GM12878 (cell line): ENCODE measurements around the gene CAB39. TPM values are rescaled to one million over a fixed set of nuclear protein-coding genes. Genes with fewer than 3 reads are reported as not detected.

Experiments used
- ATAC-seq: fragments of 200-7000 bp; cut with Tn5 transposase; 3 replicates; pipeline ENCODE4 v1.9.1; 2020; ENCODE audit warnings: mild to moderate bottlenecking, moderate library complexity
- BruUV-seq: library from RNA; stranded (reverse); fragments of 400-500 nt; replicated peaks from 2 replicates; lab custom pipeline; 2021; lab: Mats Ljungman, UMichigan
- CTCF ChIA-PET: fragments of 300-600 bp; sonication (Branson Sonifier 250); formaldehyde crosslinking; extraction: SDS; loops from one replicate; lab custom pipeline; 2021; ENCODE audit warnings: inconsistent platforms; lab: Yijun Ruan, JAX
- POLR2A ChIA-PET: fragments of 350-600 bp; formaldehyde crosslinking; extraction: SDS; loops from one replicate; lab custom pipeline; 2021; ENCODE audit warnings: inconsistent platforms; lab: Charles Lee
- RAD21 ChIA-PET: fragments of 300-600 bp; sonication (Branson Sonifier 250); formaldehyde crosslinking; loops from one replicate; lab custom pipeline; 2023; ENCODE audit warnings: antibody characterized with exemption; ENCODE audit not compliant: unreplicated experiment; lab: Charles Lee
- SMC1A ChIA-PET: fragments of 300-600 bp; sonication (Branson Sonifier 250); formaldehyde crosslinking; loops from one replicate; lab custom pipeline; 2023; ENCODE audit not compliant: unreplicated experiment, uncharacterized antibody; lab: Charles Lee
- DNase-seq: peaks from one replicate; pipeline ENCODE4 v3.0.0-alpha.2; 2011; ENCODE audit warnings: low read depth, low spot score
- FAIRE-seq: peaks from 3 replicates; lab custom pipeline; 2011; peaks lifted over from hg19 to GRCh38; lab: Jason Lieb, UNC
- H2AFZ ChIP-seq: 2 replicates; pipeline ENCODE4 v1.6.0; 2011; ENCODE audit warnings: low read depth, low read length, control low read depth; ENCODE audit not compliant: control insufficient read depth
- H3K27ac ChIP-seq: 2 replicates; pipeline ENCODE4 v1.5.1; 2011; ENCODE audit warnings: control low read depth; ENCODE audit not compliant: control insufficient read depth, insufficient read depth
- H3K27me3 ChIP-seq, 2 experiments: replicated peaks in 1 of 2; 2 replicates each; pipeline versions ENCODE4 v1.6.0 to v1.6.1; 2011; ENCODE audit warnings: low read length in 1 of 2; ENCODE audit not compliant: control insufficient read depth in 2 of 2, insufficient read depth in 2 of 2
- H3K36me3 ChIP-seq, 2 experiments: 2 replicates each; pipeline ENCODE4 v1.5.1; 2011; ENCODE audit warnings: low read length in 1 of 2; ENCODE audit not compliant: control insufficient read depth in 2 of 2, insufficient read depth in 2 of 2
- H3K4me1 ChIP-seq: 2 replicates; pipeline ENCODE4 v1.6.1; 2011; ENCODE audit warnings: mild to moderate bottlenecking, low read length, moderate library complexity, mixed read lengths; ENCODE audit not compliant: control insufficient read depth, insufficient read depth
- H3K4me2 ChIP-seq: 2 replicates; pipeline ENCODE4 v1.6.0; 2011; ENCODE audit warnings: control low read depth; ENCODE audit not compliant: control insufficient read depth, insufficient read depth
- H3K4me3 ChIP-seq: fragments of 200-600 bp; sonication (generic); 2 replicates; pipeline ENCODE4 v1.5.1; 2016
- H3K79me2 ChIP-seq: 2 replicates; pipeline ENCODE4 v1.6.0; 2011; ENCODE audit warnings: low read length; ENCODE audit not compliant: control insufficient read depth, insufficient read depth
- H3K9ac ChIP-seq: 2 replicates; pipeline ENCODE4 v1.8.0; 2011; ENCODE audit warnings: low read length, control low read depth, mixed read lengths; ENCODE audit not compliant: control insufficient read depth, insufficient read depth
- H3K9me3 ChIP-seq: replicated peaks from 3 replicates; pipeline ENCODE4 v1.5.1; 2011; ENCODE audit warnings: mild to moderate bottlenecking, low read length; ENCODE audit not compliant: control insufficient read depth, insufficient read depth
- H4K20me1 ChIP-seq: 2 replicates; pipeline ENCODE4 v1.6.0; 2011; ENCODE audit not compliant: control insufficient read depth, insufficient read depth
- CBX5 ChIP-seq: sonication (generic); IDR thresholded peaks from 2 replicates; pipeline ENCODE4 v1.6.1; 2016; ENCODE audit warnings: low read depth, moderate library complexity, mild to moderate bottlenecking, inconsistent platforms
- CEBPZ ChIP-seq: fragments of 150-350 bp; IDR thresholded peaks from 2 replicates; pipeline ENCODE4 v1.6.1; 2016; ENCODE audit warnings: low read depth, low read length
- CREB1 ChIP-seq: IDR thresholded peaks from 2 replicates; pipeline ENCODE4 v1.6.1; 2012; ENCODE audit warnings: low read depth, mild to moderate bottlenecking, inconsistent platforms
- E2F4 ChIP-seq: IDR thresholded peaks from 2 replicates; pipeline ENCODE4 v1.6.1; 2012; ENCODE audit warnings: low read depth, low read length, improper control_type of control experiment
- EED ChIP-seq: sonication (generic); IDR thresholded peaks from 2 replicates; pipeline ENCODE4 v1.6.1; 2016; ENCODE audit warnings: antibody characterized with exemption, low read depth
- HDAC2 ChIP-seq: fragments of 200-600 bp; sonication (generic); IDR thresholded peaks from 2 replicates; pipeline ENCODE4 v1.6.1; 2017
- HDAC6 ChIP-seq: fragments of 200-600 bp; sonication (generic); IDR thresholded peaks from one replicate; pipeline ENCODE4 v1.8.0; 2017; ENCODE audit warnings: antibody characterized with exemption; ENCODE audit not compliant: unreplicated experiment
- MEF2B ChIP-seq: fragments of 450-650 bp; IDR thresholded peaks from 2 replicates; pipeline ENCODE4 v1.6.1; 2018; ENCODE audit warnings: mild to moderate bottlenecking, moderate library complexity; ENCODE audit not compliant: partially characterized antibody, poor library complexity, severe bottlenecking
- PAX5 ChIP-seq: IDR thresholded peaks from 2 replicates; pipeline ENCODE4 v1.6.1; 2011; ENCODE audit warnings: low read depth, low read length, borderline replicate concordance
- RUNX3 ChIP-seq: IDR thresholded peaks from 2 replicates; pipeline ENCODE4 v1.6.1; 2012; ENCODE audit warnings: low read length, inconsistent platforms
- WRNIP1 ChIP-seq: IDR thresholded peaks from 2 replicates; pipeline ENCODE4 v1.6.1; 2011; ENCODE audit warnings: low read depth, low read length, improper control_type of control experiment, borderline replicate concordance
- ZBTB11 ChIP-seq: fragments of 450-650 bp; formaldehyde crosslinking; IDR thresholded peaks from 2 replicates; pipeline ENCODE4 v1.5.0; 2022; ENCODE audit warnings: mild to moderate bottlenecking, missing genetic modification characterization
- WGBS: methylation state at CpG from one replicate; pipeline ENCODE4 v1.1.6; 2016; ENCODE audit warnings: low lambda C conversion rate; ENCODE audit not compliant: insufficient replicate concordance, insufficient coverage; ENCODE audit errors: missing lambda C conversion rate; 5-methylcytosine and 5-hydroxymethylcytosine counted together
- in situ Hi-C: fragments of 300-500 bp; cut with MboI; formaldehyde crosslinking; loops from 9 replicates; pipeline ENCODE4 v1.14.3; 2018; ENCODE audit warnings: mixed read lengths
- intact Hi-C: fragments of 100-400 bp; cut with micrococcal nuclease; formaldehyde crosslinking; loops from one replicate; pipeline ENCODE4 v1.14.2; 2022; ENCODE audit not compliant: unreplicated experiment
- polyA plus RNA-seq, 11 experiments: library from polyadenylated mRNA; depleted of rRNA in 4 of 11; unstranded in 6 of 11; stranded (reverse) in 5 of 11; fragments of >200 nt; fragmentation: Nextera tagmentation in 4 of 11; fragmentation: Illumina TruSeq in 1 of 11; extraction: Ambion mirVana in 4 of 11; extraction: Trizol in 1 of 11; gene quantifications; 1 replicate in 1 of 11; 2 replicates in 10 of 11; pipeline versions ENCODE4 v1.2.1 to v1.2.3, GENCODE V29; 2011 to 2016; ENCODE audit warnings: inconsistent platforms in 2 of 11, missing spikeins in 2 of 11, low read depth in 1 of 11
- total RNA-seq, 4 experiments: library from RNA; depleted of rRNA in 3 of 4; stranded (reverse); fragments of >200 nt in 3 of 4; fragmentation: Illumina TruSeq in 1 of 4; extraction: Trizol in 1 of 4; gene quantifications; 2 replicates each; pipeline versions ENCODE4 v1.2.1 to v1.2.3, GENCODE V29; 2013 to 2021
- TF ChIP-seq, protein P1 (sequence below): fragments of 450-650 bp; conservative IDR thresholded peaks from 2 replicates; pipeline ENCODE4 v1.6.1; 2017; ENCODE audit warnings: mild to moderate bottlenecking, moderate library complexity

CAB39 gene
- total and polyA plus RNA-seq, 10 of the 15 experiments (the other 5 are each of a cell fraction or from before 2014, with no cell fraction given), result 13.3 to 129 (median 62.9) TPM

GRCh38 chr2:230757476-230757875 lies 44.8 kb downstream of the CAB39 start:
- no peaks in the 10 kb centered on the region for H3K9me3 ChIP-seq
- FAIRE-seq (no peak), DNase-seq (no peak), ATAC-seq (no peak; the same call in 1 of the 3 replicates)
- no peak overlapping the region for H3K9ac ChIP-seq
- no peak overlapping the region for H3K27ac ChIP-seq
- H3K4me3 ChIP-seq, result no peak overlapping the region
- POLR2A ChIA-PET, result interaction anchor here (0.8 to 1.3 kb wide), 3 partner anchors 10 to 39 kb away, joined by 3 read pairs; no protein-coding TSS in a partner anchor
- peaks cover 6% of the 10 kb centered on the region; the same call in 1 of the 2 replicates for H4K20me1 ChIP-seq
- SMC1A ChIA-PET, result interaction anchor here (1.2 to 2.0 kb wide), 8 partner anchors 12 to 142 kb away, joined by 3 to 7 read pairs (median 5); partner anchors contain the start of gene CAB39
- in situ Hi-C loops (no loop called here), intact Hi-C loops (no loop called here)
- peaks cover 14% of the 10 kb centered on the region for H3K4me1 ChIP-seq
- H3K4me2 ChIP-seq, result no peak overlapping the region
- 68% methylated on average over 2 of the region's 2 CpGs for WGBS
- no peaks in the 10 kb centered on the region for H3K27me3 ChIP-seq
- CTCF ChIA-PET, result interaction anchor here (0.7 to 1.9 kb wide), 6 partner anchors 10 to 90 kb away, joined by 3 to 8 read pairs (median 4); no protein-coding TSS in a partner anchor
- peaks cover 5 to 20% of the 10 kb centered on the region in 2 experiments for H3K36me3 ChIP-seq
- RAD21 ChIA-PET, result no interaction called here
- no TSS peak for BruUV-seq
- H2AFZ ChIP-seq, result no peak overlapping the region
- H3K79me2 ChIP-seq, result peaks cover 37% of the 10 kb centered on the region
- TF ChIP-seq MEF2B (no peak), ZBTB11 (CRISPR knock-in tag) (no peak), E2F4 (no peak), RUNX3 (no peak), WRNIP1 (no peak), CBX5 (no peak), PAX5 (no peak), HDAC6 (no peak), HDAC2 (no peak), EED (no peak), CEBPZ (no peak), CREB1 (no peak)
- TF ChIP-seq, protein P1, sequence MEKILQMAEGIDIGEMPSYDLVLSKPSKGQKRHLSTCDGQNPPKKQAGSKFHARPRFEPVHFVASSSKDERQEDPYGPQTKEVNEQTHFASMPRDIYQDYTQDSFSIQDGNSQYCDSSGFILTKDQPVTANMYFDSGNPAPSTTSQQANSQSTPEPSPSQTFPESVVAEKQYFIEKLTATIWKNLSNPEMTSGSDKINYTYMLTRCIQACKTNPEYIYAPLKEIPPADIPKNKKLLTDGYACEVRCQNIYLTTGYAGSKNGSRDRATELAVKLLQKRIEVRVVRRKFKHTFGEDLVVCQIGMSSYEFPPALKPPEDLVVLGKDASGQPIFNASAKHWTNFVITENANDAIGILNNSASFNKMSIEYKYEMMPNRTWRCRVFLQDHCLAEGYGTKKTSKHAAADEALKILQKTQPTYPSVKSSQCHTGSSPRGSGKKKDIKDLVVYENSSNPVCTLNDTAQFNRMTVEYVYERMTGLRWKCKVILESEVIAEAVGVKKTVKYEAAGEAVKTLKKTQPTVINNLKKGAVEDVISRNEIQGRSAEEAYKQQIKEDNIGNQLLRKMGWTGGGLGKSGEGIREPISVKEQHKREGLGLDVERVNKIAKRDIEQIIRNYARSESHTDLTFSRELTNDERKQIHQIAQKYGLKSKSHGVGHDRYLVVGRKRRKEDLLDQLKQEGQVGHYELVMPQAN, result no peak
